Spleen (tissue), 11 donors: ENCODE data around the gene LRBA. TPM values are rescaled to one million over a fixed set of nuclear protein-coding genes. Genes with fewer than 3 reads are reported as not detected.

ENCODE experiments used
- DNase-seq: peaks from one replicate; pipeline ENCODE4 v3.0.0-alpha.2; 2020
- H3K27ac ChIP-seq, 8 donors: fragments of 200-600 bp; sonication (generic) in 7 of 8; 1 replicate in 4 of 8; 2 replicates in 4 of 8; pipeline versions ENCODE4 v1.5.0 to v1.8.0; 2016 to 2021; ENCODE audit warnings: inconsistent platforms in 4 of 8, mild to moderate bottlenecking in 4 of 8, moderate library complexity in 1 of 8
- H3K27me3 ChIP-seq, 7 donors: fragments of 200-600 bp; sonication (generic) in 6 of 7; replicated peaks in 1 of 7; 1 replicate in 4 of 7; 2 replicates in 3 of 7; pipeline versions ENCODE4 v1.5.0 to v1.8.0; 2016 to 2021; ENCODE audit warnings: inconsistent platforms in 3 of 7, mild to moderate bottlenecking in 1 of 7
- H3K36me3 ChIP-seq, 6 donors: fragments of 200-600 bp; sonication (generic) in 5 of 6; 1 replicate in 4 of 6; 2 replicates in 2 of 6; pipeline versions ENCODE4 v1.5.0 to v1.8.0; 2016 to 2021; ENCODE audit warnings: inconsistent platforms in 2 of 6
- H3K4me1 ChIP-seq, 6 donors: fragments of 200-600 bp; sonication (generic) in 5 of 6; 1 replicate in 3 of 6; 2 replicates in 3 of 6; pipeline versions ENCODE4 v1.5.0 to v1.8.0; 2016 to 2021; ENCODE audit warnings: inconsistent platforms in 3 of 6
- H3K4me3 ChIP-seq, 8 donors: fragments of 200-600 bp; sonication (generic) in 7 of 8; 1 replicate in 4 of 8; 2 replicates in 4 of 8; pipeline versions ENCODE4 v1.5.0 to v1.8.0; 2016 to 2021; ENCODE audit warnings: inconsistent platforms in 4 of 8, mild to moderate bottlenecking in 4 of 8, moderate library complexity in 2 of 8
- H3K9me3 ChIP-seq, 8 donors: fragments of 200-600 bp; sonication (generic) in 7 of 8; 1 replicate in 4 of 8; 2 replicates in 4 of 8; pipeline versions ENCODE4 v1.5.0 to v1.8.0; 2016 to 2021; ENCODE audit warnings: inconsistent platforms in 4 of 8
- CTCF ChIP-seq, 11 experiments: fragments of 200-600 bp in 7 of 11; fragments of 450-650 bp in 4 of 11; sonication (generic) in 4 of 11; IDR thresholded peaks in 8 of 11; conservative IDR thresholded peaks in 3 of 11; 1 replicate in 7 of 11; 2 replicates in 4 of 11; pipeline versions ENCODE4 v1.4.0 to v1.8.0; 2016 to 2021; ENCODE audit warnings: antibody characterized with exemption in 11 of 11, inconsistent platforms in 4 of 11, mild to moderate bottlenecking in 1 of 11
- POLR2A ChIP-seq, 3 donors: fragments of 450-650 bp; IDR thresholded peaks; one replicate each; pipeline ENCODE4 v1.5.1; 2017; ENCODE audit warnings: antibody characterized with exemption in 3 of 3, mild to moderate bottlenecking in 1 of 3
- POLR2AphosphoS5 ChIP-seq, 3 donors: sonication (generic); formaldehyde crosslinking; IDR thresholded peaks; one replicate each; pipeline ENCODE4 v1.5.1; 2017; ENCODE audit warnings: antibody characterized with exemption in 3 of 3
- WGBS, 5 donors: extraction: QIAGEN DNeasy Blood & Tissue Kit in 3 of 5; methylation state at CpG; one replicate each; pipeline versions ENCODE4 v1.1.5 to v1.1.7; 2013 to 2018; 5-methylcytosine and 5-hydroxymethylcytosine counted together
- intact Hi-C: fragments of 100-400 bp; cut with DNase I; formaldehyde crosslinking; loops from one replicate; pipeline ENCODE4 v1.15.0; 2023; ENCODE audit warnings: low total_unique reads
- polyA plus RNA-seq, 3 donors: library from polyadenylated mRNA; stranded (reverse); fragments of 200-250 nt; gene quantifications; one replicate each; pipeline ENCODE4 v1.2.1, GENCODE V29; 2013
- total RNA-seq, 7 donors: library from RNA; depleted of rRNA in 3 of 7; stranded (reverse); fragments of >200 nt in 3 of 7; fragmentation: NEBNext Ultra II Directional in 4 of 7; extraction: Animal tissue kit (Norgen Biotek cat#: 25700) in 4 of 7; gene quantifications; one replicate each; pipeline versions ENCODE4 v1.1.0 to v1.2.1, GENCODE V29; 2016 to 2021
- donor health status: healthy with polysubstance abuse.
- donor health status: DM: no; HTN: no; CAD: no; lungs with moderate emphysema.
- donor health status: DM: no; HTN: no; CAD: no.
- donor health status: Bipolar disorder and iron deficiency.
- donor health status: healthy.
- donor health status: DM: no; HTN: no; CAD: no.
- donor health status: DM: yes; HTN: yes; CAD: no.

LRBA gene
- total and polyA plus RNA-seq, 10 donors: 8.2 to 84.9 (median 50.5) TPM

GRCh38 chr4:150315175-150315574, 699.9 kb downstream of the LRBA start:
- 89 to 93% (median 90%) methylated on average over 8 of the region's 8 CpGs for WGBS, 5 donors
- no peak for DNase-seq
- TF ChIP-seq POLR2AphosphoS5 (IDR thresholded peaks at IDR 0.05) (no peak), POLR2A (IDR thresholded peaks at IDR 0.05) (no peak), CTCF (IDR thresholded peaks at IDR 0.05 in 8 of 11, conservative IDR thresholded peaks at IDR 0.05 in 3 of 11) (no peak)
- Histone ChIP-seq H3K27ac (no peak overlapping the region), H3K36me3 (peaks cover 0 to 51% (median 3%) of the 10 kb centered on the region in 6 donors), H3K27me3 (no peaks in the 10 kb centered on the region), H3K4me1 (no peaks in the 10 kb centered on the region), H3K4me3 (no peak overlapping the region), H3K9me3 (no peaks in the 10 kb centered on the region)
- intact Hi-C loops: no loop called here

- H3K4me3 ChIP-seq: no peak overlapping the region
- no peak overlapping the region for H3K27ac ChIP-seq
- no peak for DNase-seq
- H3K9me3 ChIP-seq: no peaks in the 10 kb centered on the region
- intact Hi-C loops: no loop called here
- WGBS, 5 donors: 97 to 98% (median 98%) methylated on average over 1 of the region's 1 CpG
- no peak for TF ChIP-seq POLR2A (IDR thresholded peaks at IDR 0.05)
- no peak for TF ChIP-seq POLR2AphosphoS5 (IDR thresholded peaks at IDR 0.05)
- no peak for TF ChIP-seq CTCF (IDR thresholded peaks at IDR 0.05 in 8 of 11, conservative IDR thresholded peaks at IDR 0.05 in 3 of 11)
- H3K4me1 ChIP-seq: no peaks in the 10 kb centered on the region
- no peaks in the 10 kb centered on the region for H3K27me3 ChIP-seq
- H3K36me3 ChIP-seq: peaks cover 0 to 52% (median 3%) of the 10 kb centered on the region in 6 donors
Measured at GRCh38 chr4:150314031-150314430, 701.1 kb downstream of the LRBA start.

- WGBS, 5 donors: 79 to 90% (median 81%) methylated on average over 4 of the region's 4 CpGs
- Histone ChIP-seq H3K27ac (no peak overlapping the region), H3K27me3 (no peaks in the 10 kb centered on the region), H3K4me3 (no peak overlapping the region), H3K36me3 (peaks cover 0 to 55% (median 6%) of the 10 kb centered on the region in 6 donors), H3K4me1 (no peaks in the 10 kb centered on the region), H3K9me3 (no peaks in the 10 kb centered on the region)
- no peak for DNase-seq
- intact Hi-C loops: no loop called here
- TF ChIP-seq CTCF (IDR thresholded peaks at IDR 0.05 in 8 of 11, conservative IDR thresholded peaks at IDR 0.05 in 3 of 11): no peak
- TF ChIP-seq POLR2A (IDR thresholded peaks at IDR 0.05): no peak
- no peak for TF ChIP-seq POLR2AphosphoS5 (IDR thresholded peaks at IDR 0.05)
Measured at GRCh38 chr4:150310159-150310895, 704.8 kb downstream of the LRBA start.

GRCh38 chr4:150308824-150309472, 706.1 kb downstream of the LRBA start:
- DNase-seq: no peak
- H3K36me3 ChIP-seq: peaks cover 0 to 45% (median 6%) of the 10 kb centered on the region in 6 donors
- H3K4me3 ChIP-seq: no peak overlapping the region
- WGBS, 5 donors: 96 to 99% (median 97%) methylated on average over 4 of the region's 4 CpGs
- intact Hi-C loops: no loop called here
- no peak for TF ChIP-seq CTCF (IDR thresholded peaks at IDR 0.05 in 8 of 11, conservative IDR thresholded peaks at IDR 0.05 in 3 of 11)
- TF ChIP-seq POLR2A (IDR thresholded peaks at IDR 0.05): no peak
- TF ChIP-seq POLR2AphosphoS5 (IDR thresholded peaks at IDR 0.05): no peak
- H3K27ac ChIP-seq: no peak overlapping the region
- no peaks in the 10 kb centered on the region for H3K4me1 ChIP-seq
- no peaks in the 10 kb centered on the region for H3K27me3 ChIP-seq
- no peaks in the 10 kb centered on the region for H3K9me3 ChIP-seq
